HPDE6-E6E7 (cell line): ENCODE results near the gene KBTBD6.
"Not testable (repeated sequence)": the region's sequence is repeated elsewhere in the genome, so short reads cannot be mapped to it uniquely, and the experiment has no call there.

ENCODE experiments used
- DNase-seq: peaks from one replicate; pipeline ENCODE4 v3.0.0; 2011; ENCODE audit warnings: missing footprints; ENCODE audit errors: extremely low spot score

KBTBD6 gene

GRCh38 chr13:41133951-41134350, 1.3 kb upstream of the KBTBD6 start:
- no peak for DNase-seq

- DNase-seq: not testable (repeated sequence)
Observed at GRCh38 chr13:41131660-41132511, 716 bp downstream of the KBTBD6 start.

- not testable (repeated sequence) for DNase-seq
Observed at GRCh38 chr13:41131189-41131588, 1.4 kb downstream of the KBTBD6 start.

GRCh38 chr13:41130356-41130755, 2.2 kb downstream of the KBTBD6 start:
- no peak for DNase-seq

- DNase-seq: no peak
Observed at GRCh38 chr13:41127701-41128100, 4.9 kb downstream of the KBTBD6 start.

GRCh38 chr13:41122838-41123237, 9.8 kb downstream of the KBTBD6 start:
- no peak for DNase-seq

GRCh38 chr13:41117869-41118268, 14.7 kb downstream of the KBTBD6 start:
- DNase-seq: no peak

- DNase-seq: no peak
Observed at GRCh38 chr13:41111454-41111853, 21.1 kb downstream of the KBTBD6 start.

GRCh38 chr13:41107584-41108014, 25.0 kb downstream of the KBTBD6 start:
- no peak for DNase-seq

GRCh38 chr13:41107104-41107571, 25.5 kb downstream of the KBTBD6 start:
- no peak for DNase-seq

- DNase-seq: no peak
Observed at GRCh38 chr13:41099986-41100385, 32.6 kb downstream of the KBTBD6 start.

GRCh38 chr13:41098761-41099160, 33.8 kb downstream of the KBTBD6 start:
- no peak for DNase-seq

GRCh38 chr13:41095681-41096080, 36.9 kb downstream of the KBTBD6 start:
- DNase-seq: not testable (repeated sequence)

GRCh38 chr13:41085961-41086585, 46.5 kb downstream of the KBTBD6 start:
- no peak for DNase-seq

- no peak for DNase-seq
Observed at GRCh38 chr13:41079725-41080124, 52.9 kb downstream of the KBTBD6 start.
